ENCODE data around the gene F11. TPM values are rescaled to one million over a fixed set of nuclear protein-coding genes. Genes with fewer than 3 reads are reported as not detected.

Gene F11
- not detected in 2 replicates for total RNA-seq

GRCh38 chr4:186265683-186266652 is at the start of gene F11:
F11 (plus strand) TSS chr4:186266189; CDS start chr4:186267137, 948 bp downstream.

GRCh38 chr4:186227221-186227620 is 38.8 kb upstream of the F11 start, which contains the start of gene KLKB1:
KLKB1 (plus strand) TSS chr4:186227507; CDS start chr4:186228196, 689 bp downstream.

Other genes with a start within 250 kb of the F11 start
- 3.6 and 7.5 TPM in 2 replicates for gene TLR3, start 197.0 kb upstream of the F11 start, total RNA-seq
- gene FAM149A, start 161.5 kb upstream of the F11 start, total RNA-seq = 6.4 and 6.8 TPM in 2 replicates
- gene CYP4V2, start 74.6 kb upstream of the F11 start, total RNA-seq = 11.2 and 14.9 TPM in 2 replicates
- not detected in 2 replicates for gene KLKB1, start 38.7 kb upstream of the F11 start, total RNA-seq

Data from pericardium fibroblast (primary cell).